Neural progenitor cell (in vitro differentiated cells): ENCODE data around the gene LRRC8E.

Experiments used
- CTCF ChIP-seq: fragments of 200-600 bp; sonication (generic); IDR thresholded peaks from 2 replicates; pipeline ENCODE4 v1.5.1; 2017; ENCODE audit warnings: antibody characterized with exemption, mild to moderate bottlenecking
- EZH2 ChIP-seq: fragments of 200-600 bp; sonication (generic); IDR thresholded peaks from 2 replicates; pipeline ENCODE4 v1.6.1; 2017; ENCODE audit warnings: antibody characterized with exemption, mild to moderate bottlenecking, moderate library complexity

GRCh38 chr19:7903244-7904073 is 15.1 kb downstream of the LRRC8E start, which contains the start of gene MAP2K7:
- TF ChIP-seq EZH2 (no peak), CTCF (peak; percentile 71)
